Measurements from ENCODE around the gene EIF3L.

Gene EIF3L

GRCh38 chr22:37922191-37922590 is 73.0 kb downstream of the EIF3L start:
- H3K27ac ChIP-seq: no peak overlapping the region
- no peak overlapping the region for H3K9ac ChIP-seq (ENCODE audit: insufficient read length)
- no peak for DNase-seq (ENCODE audit: low read depth, low spot score)
- no peaks in the 10 kb centered on the region for H3K9me3 ChIP-seq (ENCODE audit: low read depth, low read length)
- TF ChIP-seq POLR2AphosphoS5 (IDR thresholded peaks at IDR 0.05; ENCODE audit: borderline replicate concordance, low read depth, low read length) (no peak), EZH2 (IDR thresholded peaks at IDR 0.05) (no peak), FOXP2 (optimal IDR thresholded peaks at IDR 0.05; ENCODE audit: control extremely low read depth, extremely low read length, insufficient read depth) (no peak)
- no peak overlapping the region for H3K4me3 ChIP-seq
- peaks cover 38% of the 10 kb centered on the region; the same call in 1 of the 2 replicates for H3K36me3 ChIP-seq (ENCODE audit: insufficient read depth, low read length)

- H3K27ac ChIP-seq: no peak overlapping the region
- peaks cover 27% of the 10 kb centered on the region; the same call in 1 of the 2 replicates for H3K36me3 ChIP-seq (ENCODE audit: insufficient read depth, low read length)
- no peak overlapping the region for H3K9ac ChIP-seq (ENCODE audit: insufficient read length)
- H3K9me3 ChIP-seq (ENCODE audit: low read depth, low read length): no peaks in the 10 kb centered on the region
- TF ChIP-seq FOXP2 (optimal IDR thresholded peaks at IDR 0.05; ENCODE audit: control extremely low read depth, extremely low read length, insufficient read depth) (no peak), EZH2 (IDR thresholded peaks at IDR 0.05) (no peak), POLR2AphosphoS5 (IDR thresholded peaks at IDR 0.05; ENCODE audit: borderline replicate concordance, low read depth, low read length) (no peak)
- H3K4me3 ChIP-seq: no peak overlapping the region
- no peak for DNase-seq (ENCODE audit: low read depth, low spot score)
Measured at GRCh38 chr22:37923927-37924326, 74.7 kb downstream of the EIF3L start.

- Histone ChIP-seq H3K36me3 (ENCODE audit: insufficient read depth, low read length) (peaks cover 23% of the 10 kb centered on the region; the same call in 1 of the 2 replicates), H3K27ac (no peak overlapping the region)
Measured at GRCh38 chr22:37924386-37925065, 75.3 kb downstream of the EIF3L start.

GRCh38 chr22:37925330-37925729 is 76.1 kb downstream of the EIF3L start:
- Histone ChIP-seq H3K27ac (no peak overlapping the region), H3K9ac (ENCODE audit: insufficient read length) (no peak overlapping the region), H3K4me3 (no peak overlapping the region), H3K9me3 (ENCODE audit: low read depth, low read length) (no peaks in the 10 kb centered on the region), H3K36me3 (ENCODE audit: insufficient read depth, low read length) (peaks cover 23% of the 10 kb centered on the region; the same call in 1 of the 2 replicates)
- DNase-seq (ENCODE audit: low read depth, low spot score): no peak
- TF ChIP-seq FOXP2 (optimal IDR thresholded peaks at IDR 0.05; ENCODE audit: control extremely low read depth, extremely low read length, insufficient read depth) (no peak), EZH2 (IDR thresholded peaks at IDR 0.05) (no peak), POLR2AphosphoS5 (IDR thresholded peaks at IDR 0.05; ENCODE audit: borderline replicate concordance, low read depth, low read length) (no peak)

More at GRCh38 chr22:37924386-37925065, 75.3 kb downstream of the EIF3L start:
- Histone ChIP-seq H3K9me3 (ENCODE audit: low read depth, low read length) (no peaks in the 10 kb centered on the region), H3K4me3 (no peak overlapping the region), H3K9ac (ENCODE audit: insufficient read length) (no peak overlapping the region)
- TF ChIP-seq POLR2AphosphoS5 (IDR thresholded peaks at IDR 0.05; ENCODE audit: borderline replicate concordance, low read depth, low read length) (no peak), FOXP2 (optimal IDR thresholded peaks at IDR 0.05; ENCODE audit: control extremely low read depth, extremely low read length, insufficient read depth) (no peak), EZH2 (IDR thresholded peaks at IDR 0.05) (no peak)
- DNase-seq (ENCODE audit: low read depth, low spot score): no peak

GRCh38 chr22:37925767-37926166 is 76.5 kb downstream of the EIF3L start:
- TF ChIP-seq EZH2 (IDR thresholded peaks at IDR 0.05) (no peak), POLR2AphosphoS5 (IDR thresholded peaks at IDR 0.05; ENCODE audit: borderline replicate concordance, low read depth, low read length) (no peak), FOXP2 (optimal IDR thresholded peaks at IDR 0.05; ENCODE audit: control extremely low read depth, extremely low read length, insufficient read depth) (no peak)
- Histone ChIP-seq H3K9me3 (ENCODE audit: low read depth, low read length) (no peaks in the 10 kb centered on the region), H3K4me3 (no peak overlapping the region), H3K36me3 (ENCODE audit: insufficient read depth, low read length) (peaks cover 23% of the 10 kb centered on the region; the same call in 1 of the 2 replicates), H3K9ac (ENCODE audit: insufficient read length) (no peak overlapping the region), H3K27ac (no peak overlapping the region)
- no peak for DNase-seq (ENCODE audit: low read depth, low spot score)

DNA sequence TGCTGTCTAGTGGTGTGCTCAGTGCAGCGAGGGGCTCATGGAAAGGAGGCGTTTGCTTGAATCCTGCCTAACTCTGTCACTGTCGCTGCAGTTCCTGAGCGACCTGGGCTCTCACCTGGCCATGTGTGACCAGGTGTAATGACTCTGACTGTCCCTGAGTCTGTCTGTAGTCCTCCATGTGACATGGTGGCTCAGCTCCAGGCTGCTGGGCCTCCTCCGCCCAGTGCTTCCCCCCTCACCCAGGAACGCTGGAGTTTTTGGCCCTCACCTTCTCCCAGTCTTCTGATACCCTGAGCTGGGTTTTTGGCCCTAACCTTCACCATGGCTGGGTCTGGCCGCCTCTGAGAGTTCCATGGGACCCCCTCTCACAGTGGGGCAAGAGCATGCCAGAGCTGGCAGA is 77.1 kb downstream of the EIF3L start:
- peaks cover 23% of the 10 kb centered on the region; the same call in 1 of the 2 replicates for H3K36me3 ChIP-seq (ENCODE audit: insufficient read depth, low read length)
- TF ChIP-seq EZH2 (IDR thresholded peaks at IDR 0.05) (no peak), POLR2AphosphoS5 (IDR thresholded peaks at IDR 0.05; ENCODE audit: borderline replicate concordance, low read depth, low read length) (no peak), FOXP2 (optimal IDR thresholded peaks at IDR 0.05; ENCODE audit: control extremely low read depth, extremely low read length, insufficient read depth) (no peak)

GRCh38 chr22:37926771-37927636 is 77.8 kb downstream of the EIF3L start:
- H3K9me3 ChIP-seq (ENCODE audit: low read depth, low read length): no peaks in the 10 kb centered on the region
- no peak overlapping the region for H3K27ac ChIP-seq
- H3K9ac ChIP-seq (ENCODE audit: insufficient read length): no peak overlapping the region
- no peak for TF ChIP-seq FOXP2 (optimal IDR thresholded peaks at IDR 0.05; ENCODE audit: control extremely low read depth, extremely low read length, insufficient read depth)
- no peak for TF ChIP-seq POLR2AphosphoS5 (IDR thresholded peaks at IDR 0.05; ENCODE audit: borderline replicate concordance, low read depth, low read length)
- no peak for TF ChIP-seq EZH2 (IDR thresholded peaks at IDR 0.05)
- peaks cover 27% of the 10 kb centered on the region; the same call in 1 of the 2 replicates for H3K36me3 ChIP-seq (ENCODE audit: insufficient read depth, low read length)
- no peak for DNase-seq (ENCODE audit: low read depth, low spot score)
- no peak overlapping the region for H3K4me3 ChIP-seq

More for the DNA sequence above, 77.1 kb downstream of the EIF3L start:
- H3K4me3 ChIP-seq: no peak overlapping the region
- H3K9ac ChIP-seq (ENCODE audit: insufficient read length): no peak overlapping the region
- H3K27ac ChIP-seq: no peak overlapping the region
- no peaks in the 10 kb centered on the region for H3K9me3 ChIP-seq (ENCODE audit: low read depth, low read length)
- DNase-seq (ENCODE audit: low read depth, low spot score): no peak

DNA sequence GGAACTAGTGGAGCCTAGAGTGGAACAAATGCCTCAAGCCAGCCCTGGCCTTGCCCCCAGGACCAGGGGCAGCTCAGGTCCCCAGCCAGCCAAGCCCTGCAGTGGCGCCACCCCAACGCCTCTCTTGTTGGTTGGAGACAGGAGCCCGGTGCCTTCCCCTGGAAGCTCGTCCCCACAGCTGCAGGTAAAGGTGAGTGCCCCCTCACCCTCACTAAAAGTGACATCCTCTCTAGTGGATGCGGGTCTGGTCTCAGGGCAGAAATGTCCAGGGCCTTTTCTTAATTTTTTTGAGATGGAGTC is 78.4 kb downstream of the EIF3L start:
- no peak for TF ChIP-seq EZH2 (IDR thresholded peaks at IDR 0.05)
- TF ChIP-seq FOXP2 (optimal IDR thresholded peaks at IDR 0.05; ENCODE audit: control extremely low read depth, extremely low read length, insufficient read depth): no peak
- TF ChIP-seq POLR2AphosphoS5 (IDR thresholded peaks at IDR 0.05; ENCODE audit: borderline replicate concordance, low read depth, low read length): no peak
- Histone ChIP-seq H3K36me3 (ENCODE audit: insufficient read depth, low read length) (peaks cover 28% of the 10 kb centered on the region; the same call in 1 of the 2 replicates), H3K9ac (ENCODE audit: insufficient read length) (no peak overlapping the region), H3K9me3 (ENCODE audit: low read depth, low read length) (no peaks in the 10 kb centered on the region), H3K4me3 (no peak overlapping the region), H3K27ac (no peak overlapping the region)
- no peak for DNase-seq (ENCODE audit: low read depth, low spot score)
